Measurements from ENCODE around the gene PGC.

The PGC gene

GRCh38 chr6:41781366-41781730, 34.2 kb upstream of the PGC start:
- DNase-seq (ENCODE audit: low read depth) = peak; percentile 44
- peak overlapping the region; percentile 77 for H3K4me3 ChIP-seq (ENCODE audit: low read depth, low read length)
- TF ChIP-seq CTCF (IDR thresholded peaks at IDR 0.05; ENCODE audit: control insufficient read depth, extremely low read depth, insufficient read depth) = no peak

- no peak for TF ChIP-seq CTCF (IDR thresholded peaks at IDR 0.05; ENCODE audit: control insufficient read depth, extremely low read depth, insufficient read depth)
- peak within 1 kb of the TSS; percentile 77 for H3K4me3 ChIP-seq (ENCODE audit: low read depth, low read length)
- no peak for DNase-seq (ENCODE audit: low read depth)
Observed at GRCh38 chr6:41780551-41781365, 33.6 kb upstream of the PGC start, which contains the start of gene PRICKLE4. Gene PRICKLE4 (plus strand): TSS chr6:41780782. CDS start chr6:41783474, 2,692 bp downstream.

GRCh38 chr6:41779788-41780550, 32.8 kb upstream of the PGC start, which contains the start of gene FRS3:
Gene FRS3 (minus strand): TSS chr6:41779900. CDS start chr6:41776987, 2,913 bp downstream.
- H3K4me3 ChIP-seq (ENCODE audit: low read depth, low read length) = peak within 1 kb of the TSS; percentile 77
- TF ChIP-seq CTCF (IDR thresholded peaks at IDR 0.05; ENCODE audit: control insufficient read depth, extremely low read depth, insufficient read depth) = peak; percentile 99
- peak; percentile 72 for DNase-seq (ENCODE audit: low read depth)

GRCh38 chr6:41779336-41779735, 32.1 kb upstream of the PGC start:
- no peak for DNase-seq (ENCODE audit: low read depth)
- no peak for TF ChIP-seq CTCF (IDR thresholded peaks at IDR 0.05; ENCODE audit: control insufficient read depth, extremely low read depth, insufficient read depth)
- H3K4me3 ChIP-seq (ENCODE audit: low read depth, low read length) = peak overlapping the region; percentile 77

- DNase-seq (ENCODE audit: low read depth) = no peak
- no peak for TF ChIP-seq CTCF (IDR thresholded peaks at IDR 0.05; ENCODE audit: control insufficient read depth, extremely low read depth, insufficient read depth)
- peak overlapping the region; percentile 77 for H3K4me3 ChIP-seq (ENCODE audit: low read depth, low read length)
Observed at GRCh38 chr6:41778895-41779294, 31.7 kb upstream of the PGC start.

GRCh38 chr6:41777551-41778285, 30.5 kb upstream of the PGC start:
- no peak overlapping the region for H3K4me3 ChIP-seq (ENCODE audit: low read depth, low read length)
- TF ChIP-seq CTCF (IDR thresholded peaks at IDR 0.05; ENCODE audit: control insufficient read depth, extremely low read depth, insufficient read depth) = no peak

More at GRCh38 chr6:41777551-41778285, 30.5 kb upstream of the PGC start:
- no peak for DNase-seq (ENCODE audit: low read depth)

All from LNCaP clone FGC (cell line).